ENCODE measurements around the gene PURA. TPM values are rescaled to one million over a fixed set of nuclear protein-coding genes. Genes with fewer than 3 reads are reported as not detected.

Gene PURA
- total and polyA plus RNA-seq, 4 donors, result 3.5 to 22.1 (median 11.6) TPM

DNA sequence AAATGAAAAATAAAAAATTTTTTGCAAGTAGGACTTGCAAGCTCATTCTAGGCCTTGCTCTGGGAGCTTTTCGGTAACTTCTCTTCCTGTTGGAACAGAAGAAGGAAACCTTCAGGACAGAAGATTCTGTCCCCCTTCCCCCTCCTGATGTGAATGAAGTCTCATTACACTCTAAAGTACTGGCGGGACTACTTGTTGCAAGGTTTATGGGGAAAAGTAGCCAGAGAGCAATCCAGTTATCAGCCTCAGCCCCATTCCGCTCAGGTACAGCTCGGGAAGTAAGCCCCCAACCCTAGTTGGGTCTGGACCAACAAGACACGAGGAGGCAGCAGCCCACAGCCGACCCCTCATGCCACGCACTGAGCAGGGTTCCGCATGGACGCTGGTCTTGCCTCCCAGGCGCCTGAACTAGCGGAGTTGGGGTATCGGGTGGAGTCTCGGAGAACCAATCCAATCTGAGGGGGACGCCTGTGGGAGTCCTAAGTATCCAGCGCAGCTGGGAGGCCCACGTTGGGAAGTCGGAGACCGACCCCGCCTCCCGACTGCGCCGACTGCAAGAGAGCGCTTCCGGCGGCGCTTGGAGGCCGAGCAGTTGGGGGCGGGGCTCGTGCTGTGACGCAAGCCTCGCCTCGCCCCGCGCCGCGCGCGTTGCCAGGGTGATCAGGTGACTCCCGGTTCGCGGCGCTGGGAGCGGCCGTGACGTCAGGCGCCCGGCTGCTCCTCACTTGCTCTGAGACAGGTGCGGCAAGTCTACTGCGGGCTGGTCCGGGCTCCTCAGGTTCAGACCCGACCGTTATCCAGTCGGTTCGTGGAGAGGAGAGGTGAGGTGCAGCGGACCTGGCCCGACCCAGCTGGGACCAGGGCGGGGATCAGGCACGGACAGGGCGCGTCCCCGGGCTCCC lies 60.8 kb downstream of the PURA start, which contains the start of gene CYSTM1:
TSS of gene CYSTM1 (plus strand) at position 724 of the 902 bp plus-strand sequence. CDS start 19,278 bp downstream, outside the sequence.
- peak; percentile 97 to 98 (median 98) for DNase-seq
- Histone ChIP-seq H3K4me3 (peak within 1 kb of the TSS; percentile 71), H3K9me3 (ENCODE audit: control insufficient read depth in 4 of 4, insufficient read depth in 3 of 4, low read length in 3 of 4) (no peaks in the 10 kb centered on the region), H3K36me3 (ENCODE audit: control insufficient read depth in 4 of 4, insufficient read depth in 4 of 4, low read length in 4 of 4) (no peaks in the 10 kb centered on the region), H3K27me3 (ENCODE audit: control insufficient read depth in 3 of 3, insufficient read depth in 3 of 3, low read length in 2 of 3) (no peaks in the 10 kb centered on the region), H3K9ac (ENCODE audit: insufficient read depth in 1 of 2, low read length in 2 of 2) (peak within 1 kb of the TSS; percentile 92 to 95), H3K4me1 (ENCODE audit: control insufficient read depth in 5 of 5, insufficient read depth in 5 of 5, low read length in 5 of 5) (peaks cover 0 to 20% (median 9%) of the 10 kb centered on the region in 5 donors), H3K27ac (ENCODE audit: low read depth in 1 of 2, low read length in 1 of 2) (peak within 1 kb of the TSS; percentile 98)
- 1 to 2% methylated on average over 59 to 61 of the region's 61 CpGs for WGBS, 2 donors
- TF ChIP-seq, protein P1, sequence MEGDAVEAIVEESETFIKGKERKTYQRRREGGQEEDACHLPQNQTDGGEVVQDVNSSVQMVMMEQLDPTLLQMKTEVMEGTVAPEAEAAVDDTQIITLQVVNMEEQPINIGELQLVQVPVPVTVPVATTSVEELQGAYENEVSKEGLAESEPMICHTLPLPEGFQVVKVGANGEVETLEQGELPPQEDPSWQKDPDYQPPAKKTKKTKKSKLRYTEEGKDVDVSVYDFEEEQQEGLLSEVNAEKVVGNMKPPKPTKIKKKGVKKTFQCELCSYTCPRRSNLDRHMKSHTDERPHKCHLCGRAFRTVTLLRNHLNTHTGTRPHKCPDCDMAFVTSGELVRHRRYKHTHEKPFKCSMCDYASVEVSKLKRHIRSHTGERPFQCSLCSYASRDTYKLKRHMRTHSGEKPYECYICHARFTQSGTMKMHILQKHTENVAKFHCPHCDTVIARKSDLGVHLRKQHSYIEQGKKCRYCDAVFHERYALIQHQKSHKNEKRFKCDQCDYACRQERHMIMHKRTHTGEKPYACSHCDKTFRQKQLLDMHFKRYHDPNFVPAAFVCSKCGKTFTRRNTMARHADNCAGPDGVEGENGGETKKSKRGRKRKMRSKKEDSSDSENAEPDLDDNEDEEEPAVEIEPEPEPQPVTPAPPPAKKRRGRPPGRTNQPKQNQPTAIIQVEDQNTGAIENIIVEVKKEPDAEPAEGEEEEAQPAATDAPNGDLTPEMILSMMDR (IDR thresholded peaks at IDR 0.05; ENCODE audit: control extremely low read depth, extremely low read depth), result no peak
- peak; percentile 94 for ATAC-seq (ENCODE audit: insufficient read depth, low FRiP score)

Other genes starting within 250 kb of the PURA start
- 1 to 10 TPM; 1.6 to 3.0 TPM for gene NRG2, start 70.8 kb upstream of the PURA start, total RNA-seq
- under 1 TPM; 0.41 to 0.42 TPM for gene NRG2, start 70.8 kb upstream of the PURA start, polyA plus RNA-seq
- gene IGIP, start 11.8 kb downstream of the PURA start, total RNA-seq, result 10 to 100 TPM in 1 of 2 donors, 1 to 10 TPM in 1; 9.6 to 11.1 TPM
- gene IGIP, start 11.8 kb downstream of the PURA start, polyA plus RNA-seq, result 1 to 10 TPM; 2.8 to 5.4 TPM
- gene CYSTM1, start 61.1 kb downstream of the PURA start, total RNA-seq, result 100 to 1,000 TPM in 1 of 2 donors, 10 to 100 TPM in 1; 37.1 to 101 TPM
- gene CYSTM1, start 61.1 kb downstream of the PURA start, polyA plus RNA-seq, result 100 to 1,000 TPM; 114 to 274 TPM
- 10 to 100 TPM; 42.0 to 45.3 TPM for gene PFDN1, start 189.0 kb downstream of the PURA start, total RNA-seq
- 100 to 1,000 TPM in 1 of 2 donors, 10 to 100 TPM in 1; 57.9 to 108 TPM for gene PFDN1, start 189.0 kb downstream of the PURA start, polyA plus RNA-seq
- gene HBEGF, start 232.5 kb downstream of the PURA start, total RNA-seq, result 10 to 100 TPM; 13.0 to 27.1 TPM
- gene HBEGF, start 232.5 kb downstream of the PURA start, polyA plus RNA-seq, result 10 to 100 TPM; 16.3 to 20.5 TPM
- gene SLC4A9, start 246.1 kb downstream of the PURA start, total RNA-seq, result under 1 TPM; 0.11 to 0.18 TPM
- under 1 TPM; 0.05 to 0.06 TPM for gene SLC4A9, start 246.1 kb downstream of the PURA start, polyA plus RNA-seq